HG03565 (cell line): Measurements from ENCODE around the gene PCGF3.

ENCODE experiments used
- ATAC-seq: cut with Tn5 transposase; IDR thresholded peaks from one replicate; pipeline ENCODE4 v1.9.1; 2021; ENCODE audit warnings: mild to moderate bottlenecking, moderate library complexity; ENCODE audit not compliant: unreplicated experiment

The PCGF3 gene, protein sequence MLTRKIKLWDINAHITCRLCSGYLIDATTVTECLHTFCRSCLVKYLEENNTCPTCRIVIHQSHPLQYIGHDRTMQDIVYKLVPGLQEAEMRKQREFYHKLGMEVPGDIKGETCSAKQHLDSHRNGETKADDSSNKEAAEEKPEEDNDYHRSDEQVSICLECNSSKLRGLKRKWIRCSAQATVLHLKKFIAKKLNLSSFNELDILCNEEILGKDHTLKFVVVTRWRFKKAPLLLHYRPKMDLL

DNA sequence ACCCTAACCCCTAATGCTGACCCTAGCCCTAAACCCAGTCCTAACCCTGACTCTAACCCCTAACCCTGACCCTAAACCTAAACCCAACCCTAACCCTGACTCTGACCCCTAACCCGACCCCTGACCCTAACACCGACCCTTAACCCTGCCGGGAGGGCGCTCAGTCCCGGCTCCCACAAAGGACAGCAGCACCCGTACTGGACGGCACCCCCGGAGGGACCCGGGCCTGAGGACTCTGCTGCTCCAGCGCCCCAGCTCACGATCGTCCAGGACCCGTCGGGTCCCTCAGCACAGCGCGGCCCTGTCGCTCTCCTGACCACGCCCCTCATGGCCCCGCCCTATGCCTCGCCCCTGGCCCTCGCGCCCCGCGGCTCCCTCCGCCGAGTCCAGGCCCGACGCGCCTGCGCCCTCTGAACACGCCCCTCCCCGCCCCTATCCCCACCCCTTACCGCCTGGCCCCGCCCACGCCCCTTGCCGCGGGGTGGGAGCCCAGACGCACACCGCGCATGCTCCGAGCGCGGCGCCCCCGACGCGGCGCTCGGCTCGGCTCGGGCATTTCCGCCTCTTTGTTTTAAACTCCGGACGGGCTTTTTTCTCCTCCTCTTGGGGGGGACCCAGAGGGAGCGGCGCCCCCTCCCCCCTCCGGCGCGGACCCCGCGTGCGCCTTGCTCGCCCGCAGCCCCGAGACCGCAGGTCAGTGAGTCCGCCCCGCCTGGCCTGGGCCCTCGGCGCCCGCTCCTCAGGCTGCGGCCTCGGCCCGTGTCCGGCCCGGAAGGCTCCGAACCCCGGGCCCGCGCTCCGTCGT, at the start of gene PCGF3:
Gene PCGF3 (plus strand): TSS at position 555 of the 805 bp plus-strand sequence. CDS start 27,849 bp downstream, outside the sequence.
- peak; percentile 79 for ATAC-seq

DNA sequence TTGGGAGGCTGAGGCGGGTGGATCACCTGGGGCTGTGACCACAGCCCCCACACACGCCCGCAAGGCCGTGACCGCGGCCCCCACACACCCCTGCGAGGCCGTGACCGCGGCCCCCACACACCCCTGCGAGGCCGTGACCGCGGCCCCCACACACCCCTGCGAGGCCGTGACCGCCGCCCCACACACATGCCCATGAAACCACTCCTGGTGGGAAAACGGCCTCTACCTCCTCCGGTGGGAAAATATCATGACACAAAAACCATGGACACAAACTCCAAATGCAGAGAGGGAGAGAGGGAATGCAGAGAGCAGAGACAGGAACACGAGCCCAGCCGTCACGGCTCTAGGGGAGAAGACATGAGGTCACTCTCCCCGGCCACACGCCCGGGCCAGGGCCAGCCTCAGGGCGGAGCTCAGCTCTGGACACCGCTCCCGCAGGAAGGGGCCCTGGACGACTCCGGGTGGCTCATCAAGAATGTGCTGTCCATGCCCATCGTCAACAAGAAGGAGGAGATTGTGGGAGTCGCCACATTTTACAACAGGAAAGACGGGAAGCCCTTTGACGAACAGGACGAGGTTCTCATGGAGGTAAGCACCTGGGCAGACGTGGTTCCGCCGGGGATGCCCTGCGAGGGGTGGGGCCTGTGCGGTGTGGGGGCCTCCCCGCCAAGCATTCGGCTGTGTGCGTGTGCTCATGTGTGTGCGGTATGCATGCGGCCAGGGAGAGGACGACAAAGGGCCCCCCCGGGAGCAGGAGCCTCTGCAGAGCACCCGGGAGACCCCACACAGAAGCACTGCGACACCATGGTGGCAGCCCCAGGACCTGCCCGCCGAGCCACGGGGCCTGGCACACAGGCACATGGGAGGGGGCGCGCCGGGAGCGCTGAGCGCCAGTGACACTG, 48.9 kb upstream of the PCGF3 start:
- ATAC-seq = no peak

- no peak for ATAC-seq
These were observed 48.2 kb upstream of the PCGF3 start for GRCh38 chr4:657338-657833.

- ATAC-seq = no peak
These were observed 47.6 kb upstream of the PCGF3 start for GRCh38 chr4:657834-658667.

DNA sequence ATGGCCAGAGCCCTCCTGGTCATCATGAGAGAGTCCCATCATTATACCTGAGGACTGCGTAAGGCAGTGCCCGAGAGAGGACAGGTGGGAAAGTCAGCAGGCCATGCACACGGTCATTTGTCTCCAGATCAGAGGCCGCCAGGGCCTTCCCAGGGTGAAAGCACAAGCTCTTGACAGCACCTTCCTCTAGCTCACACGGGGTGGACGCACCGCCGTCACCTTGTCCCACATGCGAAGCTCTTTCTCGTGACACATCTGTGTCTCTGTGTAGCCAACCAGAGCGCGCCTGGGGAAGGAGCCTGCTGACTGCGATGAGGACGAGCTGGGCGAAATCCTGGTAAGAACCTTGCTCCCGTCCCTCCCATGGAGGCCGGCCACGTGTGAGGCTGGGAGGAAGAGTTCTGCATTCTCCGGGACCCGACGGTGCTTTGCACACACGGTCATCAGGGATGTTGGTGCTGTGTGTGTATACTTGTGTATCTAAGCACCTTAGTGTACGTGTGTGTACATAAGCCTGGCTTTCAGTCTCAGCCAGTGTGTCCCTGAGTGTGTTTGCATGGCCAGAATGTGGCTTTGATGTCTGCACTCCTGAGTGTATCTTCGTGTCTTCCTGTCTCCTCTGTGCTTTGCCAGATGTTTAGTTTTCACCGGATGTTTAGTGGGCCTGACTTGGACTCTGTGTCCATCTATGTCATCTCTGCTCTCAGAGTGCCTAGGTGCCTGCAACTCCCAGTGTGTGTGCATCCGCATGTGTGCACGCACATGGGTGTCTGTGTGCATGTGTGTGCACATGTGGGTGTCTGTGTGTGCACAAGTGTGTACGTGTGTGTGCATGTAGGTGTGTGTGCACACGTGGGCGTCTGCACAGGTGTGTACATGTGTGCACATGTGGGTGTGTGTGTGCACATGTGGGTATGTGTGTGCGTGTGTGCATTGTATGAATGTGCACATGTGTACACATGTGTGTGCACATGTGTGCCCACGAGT, 46.7 kb upstream of the PCGF3 start:
- ATAC-seq = no peak

DNA sequence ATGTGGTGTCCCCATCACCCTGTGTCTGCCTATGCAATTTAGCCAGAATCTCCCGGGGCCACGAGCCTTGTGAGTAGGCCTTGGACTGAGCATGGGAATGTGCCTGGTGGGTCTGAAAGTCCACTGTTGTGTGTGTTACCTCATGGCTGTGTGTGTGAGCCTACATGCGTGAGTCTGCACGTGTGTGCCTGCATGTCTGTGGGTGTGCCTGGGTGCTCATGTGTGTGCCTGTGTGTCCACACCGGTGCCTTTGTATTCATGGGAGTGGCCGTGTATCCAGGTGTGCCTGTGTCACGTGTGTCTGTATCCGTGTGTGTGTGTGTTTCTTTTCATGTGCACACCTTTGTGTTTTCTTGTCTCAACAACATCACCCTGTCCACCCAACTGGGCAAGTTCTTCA, 45.8 kb upstream of the PCGF3 start:
- ATAC-seq = no peak

DNA sequence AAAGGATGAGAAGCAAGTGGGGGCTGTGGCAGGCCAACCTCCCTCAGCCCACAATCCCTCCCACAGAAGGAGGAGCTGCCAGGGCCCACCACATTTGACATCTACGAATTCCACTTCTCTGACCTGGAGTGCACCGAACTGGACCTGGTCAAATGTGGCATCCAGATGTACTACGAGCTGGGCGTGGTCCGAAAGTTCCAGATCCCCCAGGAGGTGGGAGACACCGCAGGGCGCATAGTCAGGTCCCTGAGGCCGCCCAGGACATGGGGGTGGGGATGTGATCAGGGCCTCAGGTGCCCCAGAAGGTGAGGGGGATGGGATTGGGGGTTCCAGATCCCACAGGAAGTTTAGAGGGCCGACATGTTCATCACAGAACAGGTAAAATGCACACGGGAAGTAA, 45.2 kb upstream of the PCGF3 start:
- no peak for ATAC-seq

DNA sequence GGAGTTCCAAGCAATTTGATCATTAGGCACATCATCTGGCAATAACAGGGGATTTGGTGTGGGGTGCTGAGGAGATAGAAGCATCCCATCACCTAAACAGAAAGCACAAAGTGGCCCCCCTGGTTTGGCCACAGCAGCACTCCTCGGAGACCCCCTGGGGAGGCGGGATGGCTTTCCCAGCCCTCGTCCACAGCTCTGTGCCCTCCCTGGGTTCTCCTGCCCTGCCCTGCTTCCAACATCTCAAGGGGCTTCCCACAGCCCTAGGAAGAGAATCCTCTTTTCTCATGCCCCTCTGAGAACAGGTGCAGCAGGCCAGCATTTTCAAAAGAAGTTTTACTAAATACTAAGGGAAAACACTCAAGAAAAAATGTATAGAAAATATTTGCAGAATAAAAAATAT, 44.4 kb upstream of the PCGF3 start:
- ATAC-seq = no peak

DNA sequence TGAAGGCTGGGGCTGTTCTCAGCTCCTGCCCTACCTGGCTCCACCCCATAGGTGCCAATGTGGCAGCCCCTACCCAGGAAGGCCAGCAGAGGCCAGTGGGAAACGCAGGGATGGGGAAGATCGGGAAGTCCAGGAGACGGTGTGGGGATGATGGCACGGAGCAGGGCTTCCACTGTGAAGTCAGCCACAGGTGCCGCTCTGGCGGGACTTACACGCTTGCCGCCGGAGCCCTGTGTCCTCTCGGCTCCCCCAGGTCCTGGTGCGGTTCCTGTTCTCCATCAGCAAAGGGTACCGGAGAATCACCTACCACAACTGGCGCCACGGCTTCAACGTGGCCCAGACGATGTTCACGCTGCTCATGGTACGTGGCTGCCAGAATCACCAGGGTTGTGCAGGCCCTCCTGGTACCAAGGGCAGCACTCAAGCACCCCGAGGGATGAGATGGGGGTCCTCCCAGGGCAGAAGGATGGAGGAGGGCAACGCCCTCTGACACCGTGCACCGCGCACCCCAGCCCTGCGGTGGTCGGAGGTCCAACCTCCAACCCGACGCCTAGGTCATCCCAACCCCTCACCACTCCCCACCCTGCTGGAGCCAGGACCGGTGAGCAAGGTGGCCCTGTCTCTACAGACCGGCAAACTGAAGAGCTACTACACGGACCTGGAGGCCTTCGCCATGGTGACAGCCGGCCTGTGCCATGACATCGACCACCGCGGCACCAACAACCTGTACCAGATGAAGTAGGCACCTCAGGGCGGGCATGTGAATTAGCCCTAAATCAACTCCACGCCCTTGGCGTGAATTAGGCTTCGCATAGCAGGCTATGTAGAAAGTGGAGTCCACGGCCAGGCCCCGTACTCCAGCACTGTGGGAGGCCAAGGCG, 43.5 kb upstream of the PCGF3 start:
- ATAC-seq = no peak

GRCh38 chr4:663046-663437, 42.6 kb upstream of the PCGF3 start:
- no peak for ATAC-seq

DNA sequence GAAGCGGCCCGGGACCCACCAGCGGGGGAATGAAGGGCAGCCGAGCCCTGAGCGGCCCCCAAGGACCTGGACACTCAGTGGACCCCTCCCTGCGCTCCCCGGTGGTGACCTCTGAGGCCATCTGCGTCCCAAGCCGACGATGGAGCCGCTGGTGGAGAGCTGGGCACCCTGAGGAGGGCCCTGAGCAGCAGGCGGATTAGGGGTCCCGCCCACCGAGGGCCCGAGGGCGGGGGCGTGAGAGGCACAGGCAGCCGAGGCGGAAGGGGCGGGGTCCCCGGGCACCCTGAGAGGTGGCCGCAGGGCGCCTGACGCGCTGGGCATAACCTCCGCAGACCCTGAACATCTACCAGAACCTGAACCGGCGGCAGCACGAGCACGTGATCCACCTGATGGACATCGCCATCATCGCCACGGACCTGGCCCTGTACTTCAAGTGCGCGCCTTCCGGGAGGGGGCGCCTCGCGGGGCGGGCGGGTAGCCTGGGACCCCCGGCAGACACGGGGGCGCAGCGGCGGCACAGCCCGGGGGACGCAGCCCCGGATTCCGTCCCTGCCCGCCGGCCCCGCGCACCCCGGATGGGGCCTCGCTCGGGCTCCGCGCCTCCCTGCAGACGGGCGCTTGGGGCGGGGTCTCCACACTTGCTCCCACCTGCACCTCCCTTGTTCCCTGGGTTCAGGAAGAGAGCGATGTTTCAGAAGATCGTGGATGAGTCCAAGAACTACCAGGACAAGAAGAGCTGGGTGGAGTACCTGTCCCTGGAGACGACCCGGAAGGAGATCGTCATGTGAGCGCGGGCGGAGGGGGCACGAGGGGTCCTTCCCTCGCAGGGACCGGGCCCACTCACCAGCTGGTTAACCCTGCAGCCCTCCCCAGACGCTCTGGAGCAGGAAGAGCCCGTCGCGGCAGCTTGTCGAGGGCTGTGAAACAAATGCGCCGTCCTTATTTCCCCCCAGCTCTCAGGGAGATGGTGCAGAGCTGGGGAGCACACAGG, 41.9 kb upstream of the PCGF3 start:
- ATAC-seq = no peak

DNA sequence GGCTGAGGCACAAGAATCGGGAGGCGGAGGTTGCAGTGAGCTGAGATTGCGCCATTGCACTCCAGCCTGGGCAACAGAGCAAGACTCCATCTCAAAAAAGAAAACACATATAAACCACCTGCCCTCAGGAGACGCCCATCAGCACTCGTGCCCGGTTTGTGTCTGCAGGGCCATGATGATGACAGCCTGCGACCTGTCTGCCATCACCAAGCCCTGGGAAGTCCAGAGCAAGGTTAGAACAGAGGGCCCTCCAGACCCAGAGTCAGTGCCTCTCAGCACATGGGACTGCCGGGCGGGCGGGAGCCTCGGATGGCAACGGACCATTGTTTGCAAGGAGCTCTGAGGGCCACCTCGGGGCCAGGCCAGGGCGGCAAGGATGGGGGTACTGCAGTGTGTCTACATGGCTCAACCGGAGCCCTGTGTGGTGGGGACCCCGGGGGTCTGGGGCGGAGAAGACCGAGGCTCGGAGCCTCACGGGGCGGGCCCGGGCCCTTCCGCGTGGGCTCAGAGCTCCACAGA, 40.9 kb upstream of the PCGF3 start:
- no peak for ATAC-seq

DNA sequence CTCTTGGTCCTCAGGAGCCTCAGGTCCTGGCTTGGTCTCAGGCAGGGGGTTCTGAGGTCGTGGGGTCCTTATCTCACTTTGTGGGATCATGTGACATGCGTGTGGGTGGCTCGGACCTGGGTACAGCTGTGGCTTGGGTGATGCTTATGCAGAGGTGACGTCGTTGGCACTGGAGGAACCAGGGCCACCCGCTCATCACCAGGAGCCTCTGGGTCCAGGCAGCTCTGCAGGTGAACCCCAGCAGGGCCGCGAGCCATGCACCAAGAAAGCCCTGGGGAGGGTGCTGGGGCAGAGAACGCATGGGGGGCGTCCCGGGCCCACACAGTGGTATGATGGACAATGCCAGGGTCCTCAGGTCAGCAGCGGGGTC, 40.3 kb upstream of the PCGF3 start:
- ATAC-seq = no peak

DNA sequence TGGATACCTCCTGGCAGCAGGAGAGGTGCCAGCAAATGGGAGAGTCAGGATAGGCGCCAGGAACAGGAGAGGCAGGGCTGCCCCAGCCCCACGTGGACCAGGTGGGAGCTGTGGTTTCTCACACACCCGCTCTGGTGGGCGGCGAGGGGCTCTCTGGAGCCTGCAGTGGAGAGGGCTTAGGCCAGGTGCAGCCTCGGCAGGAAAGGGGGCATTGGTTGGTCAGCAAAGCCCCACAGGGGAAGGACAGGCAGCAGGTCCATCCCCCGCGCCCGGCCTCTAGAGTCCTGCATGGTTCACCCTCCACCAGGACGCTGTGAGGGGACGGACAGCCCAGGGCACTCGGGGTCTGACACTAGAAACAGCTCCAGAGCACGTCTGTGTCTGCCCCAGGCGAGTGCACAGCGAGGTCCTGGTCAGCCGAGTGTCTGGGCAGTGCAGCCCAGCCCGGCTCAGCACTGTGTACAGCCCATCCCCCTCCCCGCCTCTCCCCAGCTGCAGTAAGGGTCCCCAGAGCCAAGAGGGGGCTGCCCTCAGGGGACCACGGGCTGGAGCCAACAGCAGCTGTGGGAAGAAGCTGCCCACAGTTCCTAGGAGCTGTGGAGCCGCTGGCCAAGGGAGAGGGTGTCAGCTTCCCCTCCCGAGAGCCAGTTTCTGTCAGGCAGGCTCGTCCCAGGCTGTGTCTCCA, 39.7 kb upstream of the PCGF3 start:
- ATAC-seq = no peak

- ATAC-seq = no peak
These were observed 39.2 kb upstream of the PCGF3 start for GRCh38 chr4:666436-666810.

DNA sequence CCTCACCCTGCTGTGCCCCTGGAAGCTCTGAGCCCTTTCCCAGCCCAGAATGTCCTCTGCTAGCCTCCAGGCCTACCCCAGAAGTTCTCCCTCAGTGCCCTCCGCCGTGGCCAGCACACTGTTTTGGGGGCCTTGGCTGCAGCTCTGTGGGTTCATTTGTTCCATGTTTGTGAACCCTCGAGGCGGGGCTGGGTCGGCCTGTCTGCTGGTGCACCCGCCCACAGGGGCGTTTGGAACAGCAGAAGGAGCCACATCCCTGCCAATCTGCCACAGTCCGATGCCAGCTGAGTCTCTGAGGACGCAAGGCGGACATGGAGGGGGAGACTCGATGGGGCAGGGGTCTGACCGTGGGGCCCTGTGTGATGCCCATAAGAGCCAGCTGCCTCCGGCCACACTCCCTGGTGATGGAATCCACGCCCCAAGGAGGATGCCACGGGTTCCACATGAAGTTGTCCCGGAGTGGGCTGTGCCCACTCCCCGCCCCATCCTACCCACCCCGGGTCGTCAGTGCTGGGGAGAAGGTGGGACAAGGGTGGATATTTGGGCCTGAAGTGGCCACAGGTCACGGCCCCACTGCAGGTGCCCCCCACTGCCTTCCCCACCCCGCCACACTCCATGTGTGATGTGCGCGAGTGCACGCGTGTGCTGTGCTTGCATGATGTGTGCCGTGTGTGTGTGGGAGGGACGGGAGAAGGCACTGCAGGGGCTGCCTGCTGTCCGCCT, 38.6 kb upstream of the PCGF3 start:
- ATAC-seq = no peak
